GM19238 (cell line): ENCODE data around the gene SERF2.
A peak's percentile ranks its signal among the peaks of the same experiment; 100 is the strongest.
"Not testable (repeated sequence)": the region's sequence is repeated elsewhere in the genome, so short reads cannot be mapped to it uniquely, and the experiment has no call there.

Experiments used
- DNase-seq: peaks from one replicate; pipeline ENCODE4 v3.0.0; 2011; ENCODE audit warnings: low spot score; ENCODE audit not compliant: insufficient read length

The SERF2 gene

DNA sequence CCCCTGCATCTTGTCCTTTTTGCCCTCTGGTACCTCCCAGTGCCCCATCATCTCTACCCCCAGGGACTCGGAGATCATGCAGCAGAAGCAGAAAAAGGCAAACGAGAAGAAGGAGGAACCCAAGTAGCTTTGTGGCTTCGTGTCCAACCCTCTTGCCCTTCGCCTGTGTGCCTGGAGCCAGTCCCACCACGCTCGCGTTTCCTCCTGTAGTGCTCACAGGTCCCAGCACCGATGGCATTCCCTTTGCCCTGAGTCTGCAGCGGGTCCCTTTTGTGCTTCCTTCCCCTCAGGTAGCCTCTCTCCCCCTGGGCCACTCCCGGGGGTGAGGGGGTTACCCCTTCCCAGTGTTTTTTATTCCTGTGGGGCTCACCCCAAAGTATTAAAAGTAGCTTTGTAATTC, 1.5 kb downstream of the SERF2 start:
- DNase-seq = no peak

DNA sequence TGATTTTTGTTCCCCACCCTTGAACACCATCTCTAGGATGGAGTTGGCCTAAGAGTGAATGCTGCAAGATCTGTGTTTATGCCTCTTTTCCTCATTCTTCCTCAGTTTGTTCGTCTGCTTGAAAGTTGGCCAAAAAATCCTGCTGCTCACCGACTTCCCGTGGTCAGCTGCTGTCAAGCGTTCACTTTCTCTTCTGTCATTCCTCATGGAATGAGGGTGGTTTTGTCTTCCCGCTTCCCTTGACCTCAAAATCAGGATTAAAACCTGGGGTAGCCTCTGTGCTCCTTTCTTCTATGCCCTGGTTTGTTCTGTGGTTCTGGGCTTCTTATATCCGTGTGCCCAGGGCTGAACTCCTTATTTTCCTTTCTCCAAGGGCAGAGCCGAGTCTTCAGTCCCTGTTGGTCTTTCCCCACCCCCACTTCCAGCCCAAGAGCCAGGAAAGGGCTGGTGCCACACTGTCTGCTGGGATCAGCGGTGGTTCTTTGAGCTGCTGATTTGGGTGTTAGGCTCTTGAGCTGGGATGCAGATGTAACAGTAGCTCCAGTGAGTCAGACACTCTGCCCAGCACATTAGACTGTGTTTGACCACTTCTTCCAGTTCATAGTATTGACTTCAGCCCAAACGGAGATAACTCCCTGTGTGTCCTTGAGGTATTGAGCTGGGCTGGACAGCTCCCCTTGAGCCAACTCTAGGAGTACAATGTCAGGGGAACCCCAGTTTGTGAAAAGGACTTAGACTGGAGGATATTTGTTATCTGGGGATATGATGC, 2.3 kb downstream of the SERF2 start:
- no peak for DNase-seq

DNA sequence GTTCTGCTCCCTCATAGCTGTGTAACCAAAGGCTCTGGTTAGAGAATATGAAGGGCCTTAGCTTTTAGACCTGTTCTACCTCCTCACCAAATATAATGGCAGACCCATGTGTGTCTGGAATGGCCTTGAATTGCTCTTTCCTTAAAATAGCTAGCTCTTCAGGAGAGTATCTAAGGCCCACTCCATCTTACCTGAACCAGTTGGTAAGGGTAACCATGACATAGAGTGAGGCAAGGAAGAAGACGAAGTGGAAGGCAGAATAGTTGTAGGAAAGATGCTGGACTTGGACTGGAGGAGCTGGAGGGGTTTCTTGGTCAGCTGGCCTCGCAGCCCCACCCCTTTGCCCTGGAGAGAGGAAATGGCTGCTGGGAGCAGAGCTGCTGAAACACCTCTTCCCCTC, 3.1 kb downstream of the SERF2 start:
- no peak for DNase-seq

DNA sequence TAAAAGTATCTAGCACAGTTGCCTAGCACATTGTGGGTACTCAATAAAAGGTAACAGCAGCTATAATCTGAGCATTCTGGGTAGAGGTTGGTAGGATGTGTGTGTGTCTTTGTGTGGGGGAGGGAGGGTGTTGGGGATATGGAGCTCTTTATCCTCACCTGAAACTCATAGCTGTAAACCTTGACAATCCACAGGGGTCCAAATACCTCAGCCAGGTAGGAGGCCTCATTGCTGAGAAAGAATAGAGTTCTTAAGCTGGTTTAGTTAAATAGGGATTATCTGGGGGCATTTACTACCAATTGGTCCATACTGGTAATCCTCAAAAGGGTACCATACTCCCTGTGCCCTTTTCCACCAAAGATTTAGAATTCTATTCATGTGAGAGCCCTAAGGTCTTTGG, 3.9 kb downstream of the SERF2 start:
- no peak for DNase-seq

DNA sequence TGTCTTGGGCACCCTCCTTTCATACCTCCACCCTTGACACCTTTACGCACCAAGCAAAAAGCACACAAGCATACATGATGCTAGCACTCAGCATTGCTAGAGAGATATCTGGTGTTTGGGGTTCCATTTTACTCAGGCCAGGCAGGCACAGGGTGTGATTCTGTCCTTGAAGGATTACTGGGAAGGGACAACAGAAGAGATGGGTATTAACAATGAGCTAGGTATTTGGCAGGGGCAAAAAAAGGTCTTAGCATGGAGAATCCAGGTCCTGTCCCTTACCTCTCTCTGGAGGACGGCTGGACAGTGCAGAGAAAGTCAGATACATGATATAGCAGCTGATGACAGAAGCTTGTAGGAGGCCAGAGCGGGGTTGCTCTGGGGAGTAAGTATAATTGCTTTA, 4.4 kb downstream of the SERF2 start:
- DNase-seq = no peak

DNA sequence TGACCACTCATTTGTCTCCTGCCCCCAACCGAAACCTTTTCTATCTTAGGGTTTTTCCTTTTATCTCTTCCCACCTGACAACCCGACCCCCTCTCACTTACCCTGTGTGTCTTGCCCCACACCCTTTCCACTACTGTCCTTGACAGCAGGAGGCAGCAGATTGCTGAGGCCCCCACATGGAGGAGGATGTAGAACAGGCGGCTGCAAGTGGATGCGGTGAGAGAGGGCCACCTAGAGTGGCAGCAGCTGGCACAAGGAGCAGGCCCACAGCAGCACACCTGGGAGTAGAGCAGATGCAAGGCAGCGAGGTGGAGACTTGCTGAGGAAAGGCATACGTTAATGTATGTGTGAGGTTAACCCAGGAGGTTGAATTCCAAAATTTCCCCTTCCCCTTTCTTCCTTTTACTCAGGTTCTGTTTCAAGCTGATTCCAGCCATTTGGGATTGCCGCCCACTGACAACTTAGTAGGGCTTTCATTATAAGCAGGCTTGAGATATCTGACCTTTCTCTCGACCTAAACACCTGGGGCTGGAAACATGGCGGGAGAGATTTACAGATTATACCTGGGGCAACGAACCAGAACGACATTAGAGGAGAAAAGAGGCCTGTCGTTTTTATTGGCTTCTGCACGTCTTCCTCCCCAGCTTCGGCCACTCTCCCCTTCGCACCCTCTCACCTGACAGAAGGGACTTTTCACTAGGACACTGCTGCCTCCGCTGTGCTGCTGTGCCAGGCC, 7.3 kb downstream of the SERF2 start:
- no peak for DNase-seq

DNA sequence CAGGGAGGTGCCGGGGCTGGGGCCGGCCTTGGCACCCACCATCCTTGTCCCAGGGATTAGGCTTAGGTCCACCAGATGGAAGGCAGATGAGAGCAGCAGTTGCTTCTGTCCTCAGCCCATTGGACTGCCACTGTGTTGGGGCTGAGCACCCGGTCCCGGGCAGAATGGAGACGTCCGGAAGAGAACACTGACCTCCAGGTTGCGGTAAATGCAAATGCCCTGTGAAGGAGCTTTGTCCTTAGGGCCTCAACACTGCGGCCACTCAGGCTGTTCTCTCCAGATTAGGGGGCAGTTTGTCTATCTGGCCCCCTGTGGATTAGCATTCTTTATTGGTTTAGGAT, 7.8 kb downstream of the SERF2 start, which contains the start of gene SERINC4:
Gene SERINC4 (minus strand): TSS at position 276 of the 341 bp plus-strand sequence. CDS start 234 bp downstream, at position 42.
- no peak for DNase-seq

DNA sequence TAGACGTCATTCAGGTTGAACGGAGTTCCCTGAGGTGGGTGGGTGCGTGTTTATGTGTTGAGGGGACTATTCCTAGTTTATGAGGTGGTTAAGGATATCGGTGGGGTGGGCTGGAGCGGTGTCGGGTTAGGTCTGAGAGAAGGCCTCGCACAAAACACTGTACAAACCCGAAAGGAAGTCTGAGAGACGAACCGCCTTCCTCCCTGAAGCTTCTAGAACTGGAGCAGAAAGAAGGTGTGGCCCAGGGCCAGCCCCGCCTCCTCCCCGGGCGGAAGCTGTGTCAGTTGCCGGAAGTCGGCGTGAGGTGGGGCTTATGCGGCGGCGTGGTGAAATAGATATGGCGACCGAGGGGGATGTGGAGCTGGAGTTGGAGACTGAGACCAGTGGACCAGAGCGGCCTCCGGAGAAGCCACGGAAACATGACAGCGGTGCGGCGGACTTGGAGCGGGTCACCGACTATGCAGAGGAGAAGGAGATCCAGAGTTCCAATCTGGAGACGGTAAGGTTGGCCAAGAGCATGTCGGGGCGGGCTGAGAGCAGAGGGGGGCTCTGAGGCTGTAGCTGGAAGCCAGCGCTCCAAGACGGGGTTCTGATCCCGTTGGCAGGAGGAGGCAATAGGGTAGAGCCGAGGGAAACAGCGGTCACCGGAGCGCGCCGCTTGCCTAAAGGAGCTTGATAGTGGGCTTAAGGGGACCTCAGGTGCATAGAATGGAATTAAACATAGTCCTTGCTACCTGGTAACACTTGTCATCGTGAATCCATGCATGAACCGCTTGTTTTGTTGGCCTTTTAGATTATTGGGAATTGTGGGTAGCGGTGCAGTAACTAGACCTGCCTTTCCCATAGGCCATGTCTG, 8.4 kb downstream of the SERF2 start, which contains the start of gene HYPK:
Gene HYPK (plus strand): TSS at position 314 of the 856 bp plus-strand sequence. CDS start 24 bp downstream, at position 338.
- peak; percentile 87 for DNase-seq

DNA sequence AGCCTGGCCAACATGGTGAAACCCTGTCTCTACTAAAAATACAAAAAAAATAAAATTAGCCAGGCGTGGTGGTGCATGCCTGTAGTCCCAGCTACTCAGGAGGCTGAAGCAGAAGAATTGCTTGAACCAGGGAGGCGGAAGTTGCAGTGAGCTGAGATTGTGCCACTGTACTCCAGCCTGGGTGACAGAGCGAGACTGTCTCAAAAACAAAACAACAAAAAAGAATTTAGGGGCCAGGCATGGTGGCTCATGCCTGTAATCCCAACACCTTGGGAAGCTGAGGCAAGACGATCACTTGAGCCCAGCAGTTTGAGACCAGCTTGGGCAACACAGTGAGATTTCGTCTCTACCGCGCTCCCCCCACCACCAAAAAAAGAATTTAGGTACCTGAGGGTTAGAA, 10.6 kb downstream of the SERF2 start:
- not testable (repeated sequence) for DNase-seq

DNA sequence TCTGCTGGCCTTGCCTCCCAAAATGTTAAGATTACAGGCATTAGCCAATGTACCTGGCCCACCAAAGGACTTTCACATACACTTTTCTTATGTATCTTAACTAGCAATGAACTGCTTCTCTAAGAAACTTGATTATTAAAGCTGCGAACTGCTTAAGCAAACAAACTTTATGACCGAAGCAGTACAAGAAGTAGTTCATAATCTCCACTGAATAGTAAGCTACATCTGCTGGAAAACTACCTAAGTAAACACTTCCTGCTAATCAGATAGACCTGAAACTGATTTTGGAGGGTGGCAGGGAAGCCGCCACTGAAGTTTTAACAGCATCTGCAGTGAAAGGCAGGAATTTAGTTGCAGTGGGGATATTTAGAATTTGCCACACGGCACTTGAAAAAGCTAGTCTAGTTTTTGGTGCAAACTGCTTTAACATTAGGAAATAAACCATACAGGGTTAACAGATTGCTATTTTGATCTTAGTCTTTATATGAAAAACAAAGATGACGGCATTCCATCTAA, 16.4 kb downstream of the SERF2 start:
- DNase-seq = no peak

DNA sequence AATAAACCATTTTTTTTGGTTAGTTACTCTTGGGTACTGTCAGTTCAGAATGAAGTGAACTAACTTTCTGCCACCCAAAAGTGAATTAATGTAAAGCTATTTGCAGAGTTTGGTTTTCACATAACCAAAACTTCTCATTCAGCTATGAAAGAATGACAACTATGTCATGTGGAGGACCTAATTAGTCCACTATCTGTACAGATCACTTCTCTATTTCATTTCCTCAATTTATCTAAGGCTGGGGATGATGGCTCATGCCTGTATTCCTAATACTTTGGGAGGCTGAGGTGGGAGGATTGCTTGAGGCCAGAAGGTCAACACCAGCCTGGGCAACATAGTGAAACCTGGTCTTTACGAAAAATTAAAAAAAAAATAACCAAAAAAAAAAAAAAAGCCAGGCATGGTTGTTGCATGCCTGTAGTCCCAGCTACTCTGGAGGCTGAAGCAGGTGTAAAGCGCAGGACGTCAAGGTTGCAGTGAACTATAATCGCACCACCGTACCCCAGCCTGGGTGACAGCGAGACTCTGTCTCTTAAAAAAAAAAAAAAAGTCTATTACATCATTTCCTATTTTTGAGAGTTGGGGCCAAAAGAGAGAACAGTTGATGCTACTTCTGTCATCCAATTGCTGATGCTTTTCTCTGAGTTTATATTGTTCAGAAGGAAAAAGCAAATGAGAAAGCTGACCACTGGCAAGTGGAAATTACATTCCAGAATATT, 17.0 kb downstream of the SERF2 start:
- no peak for DNase-seq

DNA sequence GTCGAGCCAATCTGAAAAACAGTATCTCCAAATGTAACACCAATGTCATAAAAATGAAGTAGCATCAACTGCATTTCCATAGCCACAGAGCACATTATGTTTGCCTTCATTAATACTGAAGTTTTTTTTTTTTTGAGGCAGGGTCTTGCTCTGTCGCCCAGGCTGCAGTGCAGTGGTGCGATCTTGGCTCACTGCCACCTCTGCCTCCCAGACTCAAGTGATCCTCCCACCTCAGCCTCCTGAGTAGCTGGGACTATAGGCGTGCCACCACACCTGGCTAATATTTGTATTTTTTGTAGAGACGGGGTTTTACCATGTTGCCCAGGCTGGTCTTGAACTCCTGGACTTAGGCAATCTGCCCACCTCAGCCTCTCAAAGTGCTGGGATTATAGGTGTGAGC, 22.9 kb downstream of the SERF2 start:
- not testable (repeated sequence) for DNase-seq

DNA sequence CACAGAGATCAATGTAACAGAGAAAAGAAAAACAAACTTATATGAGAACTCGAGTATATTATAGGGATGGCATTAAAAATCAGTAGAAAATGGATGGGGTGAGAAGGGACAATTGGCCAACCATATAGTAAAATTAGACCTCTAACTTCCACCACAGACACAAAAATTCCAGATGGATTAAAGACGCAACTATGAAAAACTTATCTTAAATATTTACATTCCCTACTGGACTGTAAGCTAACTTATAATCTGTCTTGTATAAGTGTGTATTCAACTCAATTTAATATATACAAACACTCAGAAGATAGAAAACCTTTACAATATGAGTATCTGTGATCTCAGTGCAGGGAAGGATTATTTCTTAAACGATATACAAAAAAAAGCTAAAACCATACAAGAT, 29.4 kb downstream of the SERF2 start:
- no peak for DNase-seq

DNA sequence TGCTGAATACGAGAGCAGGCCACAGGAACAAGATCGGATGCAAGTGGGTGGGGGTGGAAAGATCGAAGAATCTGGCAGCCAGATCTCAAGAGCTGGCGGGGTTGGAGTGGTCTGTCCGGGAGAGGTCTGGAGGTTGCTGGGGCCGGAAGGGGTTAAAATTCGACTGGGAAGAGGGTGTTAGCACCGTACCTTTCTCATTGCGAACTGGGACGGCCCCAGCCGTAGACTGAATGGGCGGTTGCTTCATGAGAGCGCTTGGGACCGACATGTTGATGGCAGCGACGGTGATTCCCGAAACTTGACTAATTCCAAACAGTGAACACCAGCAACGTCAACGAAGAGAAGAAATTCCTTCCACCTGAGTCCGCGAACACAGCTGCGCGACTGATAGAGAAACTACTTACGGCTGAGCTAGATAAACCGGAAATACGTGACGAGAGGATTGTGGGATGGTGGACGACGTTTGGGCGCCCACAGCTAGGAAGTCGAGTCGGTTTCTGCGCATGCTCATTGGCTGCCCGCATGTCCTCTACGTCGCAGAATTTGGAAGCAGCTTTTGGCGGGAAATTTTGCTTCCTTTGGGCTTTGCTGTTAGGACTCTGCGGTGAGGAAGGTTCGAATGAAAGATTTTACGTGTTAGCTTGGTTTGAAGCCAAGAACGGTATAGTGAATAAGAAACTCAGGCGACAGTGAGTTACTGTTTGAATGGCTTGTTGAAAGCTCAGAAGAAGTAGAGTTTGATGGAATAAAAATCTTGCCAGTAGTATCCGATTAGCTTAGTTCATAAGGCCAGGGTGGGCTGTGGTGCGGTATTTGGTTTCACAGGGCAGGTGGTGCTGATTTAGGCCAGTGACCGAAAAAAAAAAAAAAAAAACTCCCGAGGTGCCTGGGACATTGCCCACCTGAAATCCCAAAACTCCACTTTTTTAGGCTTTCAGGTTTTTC, 32.5 kb downstream of the SERF2 start, which contains the start of gene MFAP1:
Gene MFAP1 (minus strand): TSS at position 389 of the 945 bp plus-strand sequence. CDS start 121 bp downstream, at position 268.
- peak; percentile 84 for DNase-seq

DNA sequence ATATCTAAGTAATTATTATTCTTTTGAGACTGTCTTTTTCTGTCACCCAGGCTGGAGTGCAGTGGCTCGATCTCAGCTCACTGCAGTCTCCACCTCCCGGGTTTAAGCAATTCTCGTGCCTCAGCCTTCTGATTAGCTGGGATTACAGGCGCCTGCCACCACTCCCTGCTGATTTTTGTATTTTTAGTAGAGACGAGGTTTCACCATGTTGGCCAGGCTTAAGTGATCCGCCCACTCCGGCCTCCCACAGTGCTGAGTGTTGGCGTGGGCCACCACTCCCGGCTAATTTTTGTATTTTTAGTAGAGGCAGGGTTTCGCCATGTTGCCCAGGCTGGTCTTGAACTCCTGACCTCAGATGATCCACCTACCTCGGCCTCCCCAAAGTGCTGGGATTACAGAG, 33.2 kb downstream of the SERF2 start:
- not testable (repeated sequence) for DNase-seq

DNA sequence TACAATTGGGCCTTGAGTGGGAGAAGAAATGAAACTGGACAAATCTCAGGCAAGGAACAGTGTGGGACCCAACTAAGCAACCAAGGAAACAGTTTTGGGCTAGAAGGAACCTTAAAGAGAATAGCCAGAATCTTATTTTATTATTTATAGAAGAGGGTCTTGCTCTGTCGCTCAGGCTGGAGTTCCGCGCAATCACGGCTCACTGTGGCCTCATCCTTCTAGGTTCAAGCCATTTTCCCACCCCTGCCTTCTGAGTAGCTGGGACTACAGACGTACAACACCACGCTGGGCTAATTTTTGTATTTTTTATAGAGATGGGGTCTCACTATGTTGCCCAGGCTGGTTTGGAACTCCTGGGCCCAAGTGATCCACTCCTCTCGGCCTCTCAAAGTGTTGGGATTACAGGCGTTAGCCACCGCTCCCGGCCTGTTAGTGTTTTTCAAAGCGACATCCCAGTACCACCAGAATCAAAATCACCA, 33.9 kb downstream of the SERF2 start:
- DNase-seq = no peak

DNA sequence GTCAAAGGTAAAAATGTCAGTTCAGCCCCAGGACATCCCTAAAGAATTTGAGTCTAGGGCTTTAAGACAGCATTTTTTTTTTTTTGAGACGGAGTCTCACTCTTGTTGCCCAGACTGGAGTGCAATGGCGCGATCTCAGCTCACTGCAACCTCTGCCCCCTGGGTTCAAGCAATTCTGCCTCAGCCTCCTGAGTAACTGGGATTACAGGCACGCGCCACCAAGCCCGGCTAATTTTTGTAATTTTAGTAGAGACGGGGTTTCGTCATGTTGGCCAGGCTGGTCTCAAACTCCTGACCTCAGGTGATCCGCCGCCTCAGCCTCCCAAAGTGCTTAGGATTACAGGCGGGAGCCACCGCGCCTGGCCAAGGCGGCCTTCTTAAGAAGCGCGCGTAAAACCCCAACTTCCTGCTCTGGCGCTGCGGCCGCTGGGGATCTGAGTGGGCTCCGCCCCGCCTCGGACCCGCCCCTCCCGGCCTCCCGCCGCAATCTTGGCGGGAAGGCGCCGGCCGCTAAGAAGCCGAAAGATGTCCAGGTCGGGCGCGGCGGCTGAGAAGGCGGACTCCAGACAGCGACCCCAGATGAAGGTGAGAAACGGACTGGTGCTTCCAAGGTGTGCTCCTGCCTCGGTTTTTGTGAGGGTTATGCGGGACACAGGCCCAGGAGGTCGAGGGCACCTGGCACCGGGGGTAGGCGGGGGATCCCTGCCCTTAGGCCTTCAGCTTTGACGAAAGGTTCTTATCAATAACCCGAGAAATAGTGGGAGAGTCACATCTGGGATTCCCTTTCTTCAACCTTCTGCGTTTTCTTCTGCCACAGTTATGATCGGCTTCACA, 34.6 kb downstream of the SERF2 start, which contains the start of gene WDR76:
Gene WDR76 (plus strand): TSS at position 495 of the 834 bp plus-strand sequence. CDS start 31 bp downstream, at position 526.
- peak; percentile 69 for DNase-seq

DNA sequence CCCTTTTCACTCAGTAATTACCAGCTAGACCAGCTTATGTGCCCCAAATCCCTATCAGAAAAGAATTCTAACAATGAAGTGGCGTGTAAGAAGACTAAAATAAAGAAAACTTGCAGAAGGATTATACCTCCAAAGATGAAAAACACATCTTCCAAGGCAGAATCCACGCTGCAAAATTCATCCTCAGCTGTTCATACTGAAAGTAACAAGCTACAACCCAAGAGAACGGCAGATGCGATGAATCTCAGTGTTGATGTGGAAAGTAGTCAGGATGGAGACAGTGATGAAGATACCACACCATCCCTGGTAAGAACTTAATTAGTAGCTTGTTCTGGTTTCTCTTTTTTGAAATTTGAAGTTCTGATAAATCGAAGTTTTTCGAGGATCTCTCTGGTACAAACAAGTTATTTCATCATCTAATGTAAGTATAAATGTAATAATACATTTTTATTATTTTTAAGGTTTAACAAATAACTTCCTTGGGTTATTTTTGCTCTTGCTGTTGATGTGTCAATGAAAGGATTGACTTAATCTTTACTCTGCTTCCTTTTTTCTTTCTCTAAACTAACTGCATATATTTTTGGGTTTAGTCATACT, 36.0 kb downstream of the SERF2 start:
- no peak for DNase-seq
